WTC11 (cell line): ENCODE results near the gene SH3D21. TPM values are rescaled to one million over a fixed set of nuclear protein-coding genes. Genes with fewer than 3 reads are reported as not detected.
A peak's percentile ranks its signal among the peaks of the same experiment; 100 is the strongest.

Source experiments
- ATAC-seq: fragments of 200-7000 bp; cut with Tn5 transposase; 2 replicates; pipeline ENCODE4 v1.10.0; 2021; ENCODE audit warnings: mild to moderate bottlenecking, moderate library complexity
- CTCF ChIA-PET: fragments of 300-600 bp; sonication (Branson Sonifier 250); formaldehyde crosslinking; loops from one replicate; lab custom pipeline; 2021; ENCODE audit warnings: antibody characterized with exemption; lab: Charles Lee
- POLR2A ChIA-PET: fragments of 350-600 bp; sonication (Branson Sonifier 250); formaldehyde crosslinking; loops from one replicate; lab custom pipeline; 2021; ENCODE audit warnings: antibody characterized with exemption; lab: Charles Lee
- DNase-seq: peaks from one replicate; pipeline ENCODE4 v3.0.0; 2021; ENCODE audit warnings: low spot score
- H3K27ac Mint-ChIP-seq: 2 replicates; pipeline ENCODE4 v1.8.0; 2021; ENCODE audit warnings: mixed read lengths
- H3K27me3 Mint-ChIP-seq: 2 replicates; pipeline ENCODE4 v1.8.0; 2021; ENCODE audit warnings: low read depth, mild to moderate bottlenecking, moderate library complexity, mixed read lengths
- H3K36me3 Mint-ChIP-seq: 2 replicates; pipeline ENCODE4 v1.8.0; 2021; ENCODE audit warnings: mixed read lengths
- H3K4me1 Mint-ChIP-seq: 2 replicates; pipeline ENCODE4 v1.8.0; 2022; ENCODE audit warnings: mixed read lengths
- H3K4me3 Mint-ChIP-seq: 2 replicates; pipeline ENCODE4 v1.8.0; 2021; ENCODE audit warnings: mild to moderate bottlenecking, moderate library complexity, mixed read lengths
- H3K9me3 Mint-ChIP-seq: 2 replicates; pipeline ENCODE4 v1.8.0; 2021; ENCODE audit warnings: mixed read lengths
- ATF3 ChIP-seq: sonication (generic); formaldehyde crosslinking; conservative IDR thresholded peaks from 2 replicates; pipeline ENCODE4 v1.8.1; 2022; ENCODE audit warnings: mild to moderate bottlenecking, missing genetic modification reagents
- CBFB ChIP-seq: sonication (generic); formaldehyde crosslinking; IDR thresholded peaks from 2 replicates; pipeline ENCODE4 v1.8.1; 2022; ENCODE audit warnings: mild to moderate bottlenecking, low read depth, missing genetic modification reagents
- CREB1 ChIP-seq: sonication (generic); formaldehyde crosslinking; IDR thresholded peaks from 2 replicates; pipeline ENCODE4 v1.8.0; 2023; ENCODE audit warnings: mild to moderate bottlenecking, missing genetic modification reagents
- ESRRA ChIP-seq: sonication (generic); formaldehyde crosslinking; IDR thresholded peaks from 2 replicates; pipeline ENCODE4 v1.8.1; 2022; ENCODE audit warnings: mild to moderate bottlenecking, missing genetic modification reagents, borderline replicate concordance
- ETV6 ChIP-seq: sonication (generic); formaldehyde crosslinking; IDR thresholded peaks from 2 replicates; pipeline ENCODE4 v1.8.1; 2022; ENCODE audit warnings: mild to moderate bottlenecking, missing genetic modification reagents
- FOXJ3 ChIP-seq: sonication (generic); formaldehyde crosslinking; IDR thresholded peaks from 2 replicates; pipeline ENCODE4 v1.9.0; 2021; ENCODE audit warnings: missing genetic modification reagents, mild to moderate bottlenecking, borderline replicate concordance
- IRF1 ChIP-seq: sonication (generic); formaldehyde crosslinking; IDR thresholded peaks from 2 replicates; pipeline ENCODE4 v1.8.0; 2023; ENCODE audit warnings: missing genetic modification reagents
- IRF2 ChIP-seq: sonication (generic); formaldehyde crosslinking; IDR thresholded peaks from 2 replicates; pipeline ENCODE4 v1.8.0; 2022; ENCODE audit warnings: low read depth, missing genetic modification reagents, borderline replicate concordance
- KAT7 ChIP-seq: sonication (generic); formaldehyde crosslinking; IDR thresholded peaks from 2 replicates; pipeline ENCODE4 v1.8.1; 2023; ENCODE audit warnings: missing genetic modification reagents, mild to moderate bottlenecking, borderline replicate concordance
- MXD4 ChIP-seq: fragments of 250-450 bp; sonication (Bioruptor Pico); IDR thresholded peaks from 2 replicates; pipeline ENCODE4 v1.8.0; 2021; ENCODE audit warnings: mild to moderate bottlenecking, moderate library complexity, borderline replicate concordance
- MYBL2 ChIP-seq: sonication (generic); formaldehyde crosslinking; IDR thresholded peaks from 2 replicates; pipeline ENCODE4 v1.8.1; 2023; ENCODE audit warnings: mild to moderate bottlenecking, moderate library complexity, missing genetic modification reagents
- TP53 ChIP-seq: sonication (generic); formaldehyde crosslinking; IDR thresholded peaks from 2 replicates; pipeline ENCODE4 v1.8.1; 2023; ENCODE audit warnings: mild to moderate bottlenecking, missing genetic modification reagents
- ZNF121 ChIP-seq: sonication (generic); formaldehyde crosslinking; IDR thresholded peaks from 2 replicates; pipeline ENCODE4 v1.8.0; 2023; ENCODE audit warnings: missing genetic modification reagents
- ZNF138 ChIP-seq: sonication (generic); formaldehyde crosslinking; conservative IDR thresholded peaks from 2 replicates; pipeline ENCODE4 v1.8.1; 2022; ENCODE audit warnings: mild to moderate bottlenecking, moderate library complexity, missing genetic modification reagents
- ZNF317 ChIP-seq: sonication (generic); formaldehyde crosslinking; IDR thresholded peaks from 2 replicates; pipeline ENCODE4 v1.8.1; 2023; ENCODE audit warnings: low read depth, mild to moderate bottlenecking, moderate library complexity, missing genetic modification reagents, borderline replicate concordance
- ZNF425 ChIP-seq: fragments of 250-450 bp; sonication (Bioruptor Pico); conservative IDR thresholded peaks from 2 replicates; pipeline ENCODE4 v1.9.0; 2021; ENCODE audit warnings: mild to moderate bottlenecking
- total RNA-seq: library from RNA; stranded (reverse); gene quantifications from 3 replicates; pipeline ENCODE4 v1.2.3, GENCODE V29; 2021
- TF ChIP-seq, protein P1 (sequence below): sonication (generic); formaldehyde crosslinking; IDR thresholded peaks from 2 replicates; pipeline ENCODE4 v1.8.0; 2022; ENCODE audit warnings: missing genetic modification reagents
- TF ChIP-seq, protein P2 (sequence below): sonication (generic); formaldehyde crosslinking; IDR thresholded peaks from 2 replicates; pipeline ENCODE4 v1.8.0; 2023; ENCODE audit warnings: mild to moderate bottlenecking, missing genetic modification reagents
- TF ChIP-seq, protein P3 (sequence below): fragments of 250-450 bp; sonication (Bioruptor Pico); IDR thresholded peaks from 2 replicates; pipeline ENCODE4 v1.9.0; 2021; ENCODE audit warnings: mild to moderate bottlenecking

Gene SH3D21
- total RNA-seq, 1 experiment from 2014 or later = 22.1 TPM

GRCh38 chr1:36306210-36306901, at the start of gene SH3D21 (continued):
- TF ChIP-seq IRF2 (no peak), ZNF425 (no peak), CBFB (0 out of 2 replicates have a peak, but pooled peaks have one; percentile 50), ZNF138 (CRISPR knock-in tag) (0 out of 2 replicates have a peak, but pooled peaks have one; percentile 85), KAT7 (CRISPR knock-in tag) (peak; percentile 75; the same call in 1 of the 2 replicates), MYBL2 (CRISPR knock-in tag) (no peak), FOXJ3 (CRISPR knock-in tag) (no peak)

- Mint-ChIP-seq H3K9me3 (no peaks in the 10 kb centered on the region), H3K4me1 (peaks cover 37% of the 10 kb centered on the region), H3K27me3 (no peaks in the 10 kb centered on the region), H3K27ac (peak overlapping the region; percentile 50), H3K4me3 (no peak overlapping the region), H3K36me3 (peaks cover 19% of the 10 kb centered on the region)
- DNase-seq (no peak), ATAC-seq (no peak)
- TF ChIP-seq ETV6 (no peak), ESRRA (CRISPR knock-in tag) (no peak), CBFB (no peak), ZNF317 (CRISPR knock-in tag) (no peak), MXD4 (no peak)
- TF ChIP-seq, protein P1, sequence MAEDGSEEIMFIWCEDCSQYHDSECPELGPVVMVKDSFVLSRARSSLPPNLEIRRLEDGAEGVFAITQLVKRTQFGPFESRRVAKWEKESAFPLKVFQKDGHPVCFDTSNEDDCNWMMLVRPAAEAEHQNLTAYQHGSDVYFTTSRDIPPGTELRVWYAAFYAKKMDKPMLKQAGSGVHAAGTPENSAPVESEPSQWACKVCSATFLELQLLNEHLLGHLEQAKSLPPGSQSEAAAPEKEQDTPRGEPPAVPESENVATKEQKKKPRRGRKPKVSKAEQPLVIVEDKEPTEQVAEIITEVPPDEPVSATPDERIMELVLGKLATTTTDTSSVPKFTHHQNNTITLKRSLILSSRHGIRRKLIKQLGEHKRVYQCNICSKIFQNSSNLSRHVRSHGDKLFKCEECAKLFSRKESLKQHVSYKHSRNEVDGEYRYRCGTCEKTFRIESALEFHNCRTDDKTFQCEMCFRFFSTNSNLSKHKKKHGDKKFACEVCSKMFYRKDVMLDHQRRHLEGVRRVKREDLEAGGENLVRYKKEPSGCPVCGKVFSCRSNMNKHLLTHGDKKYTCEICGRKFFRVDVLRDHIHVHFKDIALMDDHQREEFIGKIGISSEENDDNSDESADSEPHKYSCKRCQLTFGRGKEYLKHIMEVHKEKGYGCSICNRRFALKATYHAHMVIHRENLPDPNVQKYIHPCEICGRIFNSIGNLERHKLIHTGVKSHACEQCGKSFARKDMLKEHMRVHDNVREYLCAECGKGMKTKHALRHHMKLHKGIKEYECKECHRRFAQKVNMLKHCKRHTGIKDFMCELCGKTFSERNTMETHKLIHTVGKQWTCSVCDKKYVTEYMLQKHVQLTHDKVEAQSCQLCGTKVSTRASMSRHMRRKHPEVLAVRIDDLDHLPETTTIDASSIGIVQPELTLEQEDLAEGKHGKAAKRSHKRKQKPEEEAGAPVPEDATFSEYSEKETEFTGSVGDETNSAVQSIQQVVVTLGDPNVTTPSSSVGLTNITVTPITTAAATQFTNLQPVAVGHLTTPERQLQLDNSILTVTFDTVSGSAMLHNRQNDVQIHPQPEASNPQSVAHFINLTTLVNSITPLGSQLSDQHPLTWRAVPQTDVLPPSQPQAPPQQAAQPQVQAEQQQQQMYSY (CRISPR knock-in tag) = no peak
- ChIA-PET CTCF (interaction anchor here (0.8 kb wide), 1 partner anchor 159 kb away, joined by 3 read pairs; no protein-coding TSS in a partner anchor), POLR2A (no interaction called here)
Measured at GRCh38 chr1:36256558-36257374, 49.4 kb upstream of the SH3D21 start.

DNA sequence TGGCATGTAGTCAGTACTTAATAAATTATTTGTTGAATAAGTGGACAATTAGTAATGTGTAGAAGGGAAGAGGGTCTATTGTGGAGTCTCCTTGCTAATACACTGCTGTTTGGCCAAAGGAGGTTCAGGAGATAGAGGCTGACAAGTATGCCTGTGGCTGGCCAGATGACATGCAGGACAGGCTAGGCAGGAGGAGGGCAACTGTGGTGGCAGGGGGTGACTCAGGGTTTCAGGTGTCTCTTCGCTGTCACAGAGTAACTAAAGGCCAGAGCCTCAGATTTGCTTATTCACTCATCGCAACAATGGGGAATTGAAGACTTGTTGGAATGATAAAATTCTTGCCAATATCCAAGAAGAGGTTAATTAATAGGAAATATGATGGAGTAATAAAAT, 48.8 kb upstream of the SH3D21 start:
- TF ChIP-seq TP53 = no peak
- no peak for TF ChIP-seq MXD4
- TF ChIP-seq ZNF138 (CRISPR knock-in tag) = no peak
- TF ChIP-seq ATF3 = no peak
- TF ChIP-seq ZNF121 (CRISPR knock-in tag) = no peak
- TF ChIP-seq IRF1 (CRISPR knock-in tag) = no peak
- TF ChIP-seq, protein P2, sequence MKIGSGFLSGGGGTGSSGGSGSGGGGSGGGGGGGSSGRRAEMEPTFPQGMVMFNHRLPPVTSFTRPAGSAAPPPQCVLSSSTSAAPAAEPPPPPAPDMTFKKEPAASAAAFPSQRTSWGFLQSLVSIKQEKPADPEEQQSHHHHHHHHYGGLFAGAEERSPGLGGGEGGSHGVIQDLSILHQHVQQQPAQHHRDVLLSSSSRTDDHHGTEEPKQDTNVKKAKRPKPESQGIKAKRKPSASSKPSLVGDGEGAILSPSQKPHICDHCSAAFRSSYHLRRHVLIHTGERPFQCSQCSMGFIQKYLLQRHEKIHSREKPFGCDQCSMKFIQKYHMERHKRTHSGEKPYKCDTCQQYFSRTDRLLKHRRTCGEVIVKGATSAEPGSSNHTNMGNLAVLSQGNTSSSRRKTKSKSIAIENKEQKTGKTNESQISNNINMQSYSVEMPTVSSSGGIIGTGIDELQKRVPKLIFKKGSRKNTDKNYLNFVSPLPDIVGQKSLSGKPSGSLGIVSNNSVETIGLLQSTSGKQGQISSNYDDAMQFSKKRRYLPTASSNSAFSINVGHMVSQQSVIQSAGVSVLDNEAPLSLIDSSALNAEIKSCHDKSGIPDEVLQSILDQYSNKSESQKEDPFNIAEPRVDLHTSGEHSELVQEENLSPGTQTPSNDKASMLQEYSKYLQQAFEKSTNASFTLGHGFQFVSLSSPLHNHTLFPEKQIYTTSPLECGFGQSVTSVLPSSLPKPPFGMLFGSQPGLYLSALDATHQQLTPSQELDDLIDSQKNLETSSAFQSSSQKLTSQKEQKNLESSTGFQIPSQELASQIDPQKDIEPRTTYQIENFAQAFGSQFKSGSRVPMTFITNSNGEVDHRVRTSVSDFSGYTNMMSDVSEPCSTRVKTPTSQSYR (CRISPR knock-in tag) = no peak
- no peak for TF ChIP-seq CREB1 (CRISPR knock-in tag)
- TF ChIP-seq, protein P3, sequence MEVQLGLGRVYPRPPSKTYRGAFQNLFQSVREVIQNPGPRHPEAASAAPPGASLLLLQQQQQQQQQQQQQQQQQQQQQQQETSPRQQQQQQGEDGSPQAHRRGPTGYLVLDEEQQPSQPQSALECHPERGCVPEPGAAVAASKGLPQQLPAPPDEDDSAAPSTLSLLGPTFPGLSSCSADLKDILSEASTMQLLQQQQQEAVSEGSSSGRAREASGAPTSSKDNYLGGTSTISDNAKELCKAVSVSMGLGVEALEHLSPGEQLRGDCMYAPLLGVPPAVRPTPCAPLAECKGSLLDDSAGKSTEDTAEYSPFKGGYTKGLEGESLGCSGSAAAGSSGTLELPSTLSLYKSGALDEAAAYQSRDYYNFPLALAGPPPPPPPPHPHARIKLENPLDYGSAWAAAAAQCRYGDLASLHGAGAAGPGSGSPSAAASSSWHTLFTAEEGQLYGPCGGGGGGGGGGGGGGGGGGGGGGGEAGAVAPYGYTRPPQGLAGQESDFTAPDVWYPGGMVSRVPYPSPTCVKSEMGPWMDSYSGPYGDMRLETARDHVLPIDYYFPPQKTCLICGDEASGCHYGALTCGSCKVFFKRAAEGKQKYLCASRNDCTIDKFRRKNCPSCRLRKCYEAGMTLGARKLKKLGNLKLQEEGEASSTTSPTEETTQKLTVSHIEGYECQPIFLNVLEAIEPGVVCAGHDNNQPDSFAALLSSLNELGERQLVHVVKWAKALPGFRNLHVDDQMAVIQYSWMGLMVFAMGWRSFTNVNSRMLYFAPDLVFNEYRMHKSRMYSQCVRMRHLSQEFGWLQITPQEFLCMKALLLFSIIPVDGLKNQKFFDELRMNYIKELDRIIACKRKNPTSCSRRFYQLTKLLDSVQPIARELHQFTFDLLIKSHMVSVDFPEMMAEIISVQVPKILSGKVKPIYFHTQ = no peak
- Mint-ChIP-seq H3K27me3 (no peaks in the 10 kb centered on the region), H3K36me3 (peaks cover 20% of the 10 kb centered on the region), H3K4me1 (peaks cover 36% of the 10 kb centered on the region), H3K27ac (peak overlapping the region; percentile 50), H3K9me3 (no peaks in the 10 kb centered on the region), H3K4me3 (no peak overlapping the region)
- ATAC-seq = peak; percentile 52
- CTCF ChIA-PET = interaction anchor here (2.9 kb wide), 1 partner anchor 28 kb away, joined by 9 read pairs; no protein-coding TSS in a partner anchor
- POLR2A ChIA-PET = no interaction called here
- DNase-seq = no peak
